HepG2 (cell line): ENCODE results near the gene ANK3. TPM values are rescaled to one million over a fixed set of nuclear protein-coding genes. Genes with fewer than 3 reads are reported as not detected.

Experiments
- ATAC-seq: fragments of 200-7000 bp; cut with Tn5 transposase; 3 replicates; pipeline ENCODE4 v1.9.1; 2020; ENCODE audit warnings: mild to moderate bottlenecking, moderate library complexity
- BruUV-seq: library from RNA; stranded (reverse); fragments of 400-500 nt; replicated peaks from 2 replicates; lab custom pipeline; 2021; lab: Mats Ljungman, UMichigan
- CTCF ChIA-PET: fragments of 300-600 bp; formaldehyde crosslinking; extraction: SDS; loops from one replicate; lab custom pipeline; 2021; ENCODE audit warnings: low total read pairs, inconsistent platforms, low intra/inter-chr PET ratio; lab: Yijun Ruan, JAX
- POLR2A ChIA-PET: fragments of 350-600 bp; sonication (Branson Sonifier 250); formaldehyde crosslinking; loops from one replicate; lab custom pipeline; 2020; ENCODE audit warnings: antibody characterized with exemption, inconsistent platforms; lab: Yijun Ruan, JAX
- DNase-seq: peaks from one replicate; pipeline ENCODE4 v3.0.0-alpha.2; 2015; ENCODE audit warnings: low spot score
- FAIRE-seq: peaks from 3 replicates; lab custom pipeline; 2011; peaks lifted over from hg19 to GRCh38; lab: Jason Lieb, UNC
- H2AFZ ChIP-seq: one replicate; pipeline ENCODE4 v1.6.1; 2011; ENCODE audit warnings: low read length, inconsistent platforms
- H3K27ac ChIP-seq: fragments of 300-600 bp; 3 replicates; pipeline ENCODE4 v1.8.0; 2011; ENCODE audit warnings: mixed run types, mild to moderate bottlenecking, mixed read lengths, low read length, inconsistent platforms; ENCODE audit not compliant: insufficient read depth; ENCODE audit errors: extremely low read length
- H3K27me3 ChIP-seq, 2 experiments: fragments of 200-600 bp in 1 of 2; 2 replicates in 1 of 2; 3 replicates in 1 of 2; pipeline versions ENCODE4 v1.6.0 to v1.8.0; 2011; ENCODE audit warnings: low read length in 2 of 2, mild to moderate bottlenecking in 2 of 2, moderate library complexity in 2 of 2, inconsistent platforms in 1 of 2; ENCODE audit not compliant: insufficient read depth in 2 of 2, control insufficient read depth in 1 of 2
- H3K36me3 ChIP-seq, 2 experiments: fragments of 200-600 bp in 1 of 2; replicated peaks in 1 of 2; 2 replicates in 1 of 2; 3 replicates in 1 of 2; pipeline versions ENCODE4 v1.5.1 to v1.8.0; 2011; ENCODE audit warnings: low read length in 2 of 2, inconsistent platforms in 1 of 2; ENCODE audit not compliant: insufficient read depth in 2 of 2, control insufficient read depth in 1 of 2
- H3K4me1 ChIP-seq: 2 replicates; pipeline ENCODE4 v1.5.1; 2012; ENCODE audit warnings: low read length, inconsistent platforms; ENCODE audit not compliant: insufficient read depth
- H3K4me2 ChIP-seq: 2 replicates; pipeline ENCODE4 v1.6.0; 2011; ENCODE audit warnings: low read depth, low read length, inconsistent platforms
- H3K4me3 ChIP-seq, 3 experiments: fragments of 200-600 bp in 1 of 3; sonication (generic), shearing (Covaris generic) in 1 of 3; replicated peaks in 1 of 3; 2 replicates each; pipeline ENCODE4 v1.5.1; 2011 to 2016; ENCODE audit warnings: low read length in 3 of 3, inconsistent platforms in 2 of 3, low read depth in 2 of 3, mild to moderate bottlenecking in 2 of 3, control low read depth in 1 of 3, mixed read lengths in 1 of 3; ENCODE audit not compliant: insufficient read depth in 1 of 3
- H3K79me2 ChIP-seq: one replicate; pipeline ENCODE4 v1.6.1; 2011; ENCODE audit warnings: low read length, inconsistent platforms; ENCODE audit not compliant: insufficient read depth
- H3K9ac ChIP-seq: 2 replicates; pipeline ENCODE4 v1.6.0; 2011; ENCODE audit warnings: mild to moderate bottlenecking, low read depth, low read length, inconsistent platforms; ENCODE audit not compliant: insufficient read depth
- H3K9me3 ChIP-seq: 2 replicates; pipeline ENCODE4 v1.5.1; 2012; ENCODE audit warnings: mild to moderate bottlenecking, low read length
- H4K20me1 ChIP-seq: 2 replicates; pipeline ENCODE4 v1.6.0; 2011; ENCODE audit warnings: inconsistent platforms, mild to moderate bottlenecking, low read length, moderate library complexity; ENCODE audit not compliant: insufficient read depth
- BHLHE40 ChIP-seq: IDR thresholded peaks from 2 replicates; pipeline ENCODE4 v1.6.1; 2011; ENCODE audit warnings: low read length, improper control_type of control experiment
- ELF3 ChIP-seq: IDR thresholded peaks from 2 replicates; pipeline ENCODE4 v1.6.1; 2016; ENCODE audit warnings: missing genetic modification reagents, missing compliant biosample characterization
- EP300 ChIP-seq, 3 experiments: sonication (generic) in 1 of 3; formaldehyde crosslinking in 1 of 3; IDR thresholded peaks; 2 replicates each; pipeline versions ENCODE4 v1.5.1 to v1.6.1; 2011 to 2020; ENCODE audit warnings: low read depth in 2 of 3, low read length in 2 of 3, borderline replicate concordance in 1 of 3, improper control_type of control experiment in 1 of 3, mild to moderate bottlenecking in 1 of 3, missing genetic modification reagents in 1 of 3, moderate library complexity in 1 of 3
- FOXA1 ChIP-seq, 2 experiments: fragments of 450-650 bp in 1 of 2; sonication (generic) in 1 of 2; formaldehyde crosslinking in 1 of 2; IDR thresholded peaks; 2 replicates each; pipeline versions ENCODE4 v1.4.0 to v1.6.1; 2016 to 2020; ENCODE audit warnings: missing genetic modification reagents in 1 of 2
- JUND ChIP-seq: sonication (generic); formaldehyde crosslinking; IDR thresholded peaks from 2 replicates; pipeline ENCODE4 v1.8.0; 2022; ENCODE audit warnings: mild to moderate bottlenecking, missing genetic modification reagents
- NCOA2 ChIP-seq: sonication (generic); formaldehyde crosslinking; IDR thresholded peaks from 2 replicates; pipeline ENCODE4 v1.8.0; 2022; ENCODE audit warnings: inconsistent platforms
- NFIB ChIP-seq: sonication (generic); formaldehyde crosslinking; IDR thresholded peaks from 2 replicates; pipeline ENCODE4 v1.9.0; 2021; ENCODE audit warnings: missing genetic modification reagents, mild to moderate bottlenecking, borderline replicate concordance
- NFIC ChIP-seq: IDR thresholded peaks from 2 replicates; pipeline ENCODE4 v1.6.1; 2012; ENCODE audit warnings: mild to moderate bottlenecking, low read length, inconsistent platforms
- SAP130 ChIP-seq: IDR thresholded peaks from 2 replicates; pipeline ENCODE4 v1.6.1; 2016; ENCODE audit warnings: low read depth
- SMC3 ChIP-seq: IDR thresholded peaks from 2 replicates; pipeline ENCODE4 v1.6.1; 2011; ENCODE audit warnings: low read length, improper control_type of control experiment
- SOX5 ChIP-seq: IDR thresholded peaks from 2 replicates; pipeline ENCODE4 v1.6.1; 2016; ENCODE audit warnings: borderline replicate concordance
- ZNF335 ChIP-seq: sonication (generic); formaldehyde crosslinking; IDR thresholded peaks from 2 replicates; pipeline ENCODE4 v1.4.0; 2020; ENCODE audit warnings: missing genetic modification reagents
- ZNF350 ChIP-seq: sonication (generic); formaldehyde crosslinking; IDR thresholded peaks from 2 replicates; pipeline ENCODE4 v1.4.0; 2020; ENCODE audit warnings: mild to moderate bottlenecking, low read depth, missing genetic modification reagents, borderline replicate concordance
- ZNF383 ChIP-seq: sonication (generic); formaldehyde crosslinking; IDR thresholded peaks from 2 replicates; pipeline ENCODE4 v1.4.0; 2020; ENCODE audit warnings: missing genetic modification reagents, mild to moderate bottlenecking, borderline replicate concordance
- ZNF510 ChIP-seq: sonication (generic); formaldehyde crosslinking; IDR thresholded peaks from 2 replicates; pipeline ENCODE4 v1.4.0; 2020; ENCODE audit warnings: low read depth, mild to moderate bottlenecking, missing genetic modification reagents
- ZNF652 ChIP-seq: IDR thresholded peaks from 2 replicates; pipeline ENCODE4 v1.6.1; 2016; ENCODE audit warnings: low read depth, borderline replicate concordance
- ZSCAN21 ChIP-seq: sonication (generic); formaldehyde crosslinking; IDR thresholded peaks from 2 replicates; pipeline ENCODE4 v1.8.0; 2022; ENCODE audit warnings: mild to moderate bottlenecking, missing genetic modification reagents, moderate library complexity, borderline replicate concordance
- WGBS: methylation state at CpG from one replicate; pipeline ENCODE4 v1.1.6; 2017; ENCODE audit warnings: low lambda C conversion rate; 5-methylcytosine and 5-hydroxymethylcytosine counted together
- in situ Hi-C: cut with HindIII; loops from 2 replicates; pipeline ENCODE4 v1.10.0; 2017; ENCODE audit warnings: low pct_unique_long_range_greater_than_20kb; ENCODE audit not compliant: extremely low pct_ligation_motif_present
- intact Hi-C: fragments of 100-400 bp; cut with micrococcal nuclease; formaldehyde crosslinking; loops from one replicate; pipeline ENCODE4 v1.10.0; 2022; ENCODE audit not compliant: unreplicated experiment
- polyA plus RNA-seq, 8 experiments: library from polyadenylated mRNA; depleted of rRNA in 3 of 8; stranded (reverse) in 7 of 8; unstranded in 1 of 8; fragments of >200 nt; fragmentation: Illumina TruSeq in 4 of 8; extraction: Trizol in 4 of 8; gene quantifications; 2 replicates each; pipeline versions ENCODE4 v1.2.1 to v1.2.3, GENCODE V29; 2011 to 2016; ENCODE audit warnings: low read depth in 4 of 8, missing spikeins in 1 of 8, mixed read lengths in 1 of 8; ENCODE audit not compliant: insufficient read depth in 1 of 8
- total RNA-seq, 5 experiments: library from RNA; depleted of rRNA; stranded (reverse); fragments of >200 nt; fragmentation: Illumina TruSeq; extraction: Trizol; gene quantifications; 2 replicates each; pipeline ENCODE4 v1.2.3, GENCODE V29; 2016; ENCODE audit warnings: low read depth in 1 of 5
- TF ChIP-seq, protein P1 (sequence below): sonication (generic); formaldehyde crosslinking; IDR thresholded peaks from 2 replicates; pipeline ENCODE4 v1.5.0; 2020; ENCODE audit warnings: missing genetic modification reagents
- TF ChIP-seq, protein P2 (sequence below): sonication (generic); formaldehyde crosslinking; IDR thresholded peaks from 2 replicates; pipeline ENCODE4 v1.4.0; 2020; ENCODE audit warnings: mild to moderate bottlenecking, missing genetic modification reagents, borderline replicate concordance

Gene ANK3
- total and polyA plus RNA-seq, 2 of the 13 experiments (the other 11 are each of a cell fraction or from before 2014, with no cell fraction given), result not detected

DNA sequence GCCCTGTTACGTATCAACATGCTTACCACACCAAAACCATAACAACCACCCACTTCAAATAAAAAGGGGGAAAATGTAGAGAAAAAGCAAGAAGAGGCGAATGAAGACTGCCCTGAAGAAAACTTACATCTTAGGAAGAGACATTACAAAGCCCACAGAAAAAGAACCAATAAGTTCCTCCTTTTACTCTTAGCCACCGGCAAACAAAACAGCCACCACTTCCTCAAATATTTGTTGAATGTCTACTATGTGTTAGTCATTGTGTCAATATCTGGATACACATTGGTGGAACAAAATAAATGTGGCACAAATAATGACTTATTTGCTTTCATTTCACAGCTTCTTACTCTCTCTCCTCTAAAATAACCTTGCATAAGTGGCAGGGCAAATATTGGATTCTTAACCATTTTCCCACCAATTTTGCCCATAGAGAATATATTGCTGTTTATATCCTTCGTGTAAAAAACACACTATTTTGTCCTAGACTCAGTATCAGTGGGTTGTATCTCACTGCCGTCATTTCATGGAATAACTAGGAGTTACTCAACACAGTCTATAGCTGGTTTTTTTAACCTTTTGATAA lies 106.8 kb downstream of the ANK3 start:
- in situ Hi-C loops, result no loop called here
- Histone ChIP-seq H3K9ac (no peak overlapping the region), H3K4me2 (no peak overlapping the region), H3K4me1 (peaks cover 12% of the 10 kb centered on the region), H3K9me3 (no peaks in the 10 kb centered on the region), H3K79me2 (no peaks in the 10 kb centered on the region), H3K36me3 (no peaks in the 10 kb centered on the region), H3K27ac (no peak overlapping the region), H3K4me3 (no peak overlapping the region), H3K27me3 (peaks cover 0 to 6% of the 10 kb centered on the region in 2 experiments; a peak in 1 of 5 replicates), H2AFZ (no peak overlapping the region), H4K20me1 (peaks cover 2% of the 10 kb centered on the region; the same call in 1 of the 2 replicates)
- ATAC-seq (peak; percentile 81), FAIRE-seq (no peak), DNase-seq (peak; percentile 66)
- ChIA-PET CTCF (no interaction called here), POLR2A (no interaction called here)
- BruUV-seq, result no TSS peak
- intact Hi-C loops, result no loop called here
- 12% methylated on average over 5 of the region's 5 CpGs for WGBS
- TF ChIP-seq SMC3 (no peak), EP300 (IDR thresholded peaks at IDR 0.05; ENCODE audit: low read depth in 2 of 2, low read length in 2 of 2) (0 out of 4 replicates have a peak, but pooled peaks of 1 of the 2 experiments have one; percentile 44), EP300 (CRISPR knock-in tag; IDR thresholded peaks at IDR 0.05; ENCODE audit: borderline replicate concordance) (no peak), NFIC (peak; percentile 81), FOXA1 (IDR thresholded peaks at IDR 0.05) (peak; percentile 84), FOXA1 (CRISPR knock-in tag; IDR thresholded peaks at IDR 0.05) (peak; percentile 88), NFIB (no peak), SOX5 (CRISPR knock-in tag) (peak; percentile 73; the same call in 1 of the 2 replicates), SAP130 (CRISPR knock-in tag) (0 out of 2 replicates have a peak, but pooled peaks have one; percentile 18), ZNF652 (CRISPR knock-in tag) (peak; percentile 15; the same call in 1 of the 2 replicates), ELF3 (CRISPR knock-in tag) (peak; percentile 94), ZNF335 (CRISPR knock-in tag) (peak; percentile 96), JUND (CRISPR knock-in tag) (peak; percentile 78; the same call in 1 of the 2 replicates), BHLHE40 (no peak), ZSCAN21 (CRISPR knock-in tag) (no peak), NCOA2 (0 out of 2 replicates have a peak, but pooled peaks have one; percentile 49), ZNF350 (CRISPR knock-in tag) (no peak), ZNF383 (CRISPR knock-in tag) (no peak), ZNF510 (no peak)
- TF ChIP-seq, protein P1, sequence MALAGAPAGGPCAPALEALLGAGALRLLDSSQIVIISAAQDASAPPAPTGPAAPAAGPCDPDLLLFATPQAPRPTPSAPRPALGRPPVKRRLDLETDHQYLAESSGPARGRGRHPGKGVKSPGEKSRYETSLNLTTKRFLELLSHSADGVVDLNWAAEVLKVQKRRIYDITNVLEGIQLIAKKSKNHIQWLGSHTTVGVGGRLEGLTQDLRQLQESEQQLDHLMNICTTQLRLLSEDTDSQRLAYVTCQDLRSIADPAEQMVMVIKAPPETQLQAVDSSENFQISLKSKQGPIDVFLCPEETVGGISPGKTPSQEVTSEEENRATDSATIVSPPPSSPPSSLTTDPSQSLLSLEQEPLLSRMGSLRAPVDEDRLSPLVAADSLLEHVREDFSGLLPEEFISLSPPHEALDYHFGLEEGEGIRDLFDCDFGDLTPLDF, result no peak
- TF ChIP-seq, protein P2, sequence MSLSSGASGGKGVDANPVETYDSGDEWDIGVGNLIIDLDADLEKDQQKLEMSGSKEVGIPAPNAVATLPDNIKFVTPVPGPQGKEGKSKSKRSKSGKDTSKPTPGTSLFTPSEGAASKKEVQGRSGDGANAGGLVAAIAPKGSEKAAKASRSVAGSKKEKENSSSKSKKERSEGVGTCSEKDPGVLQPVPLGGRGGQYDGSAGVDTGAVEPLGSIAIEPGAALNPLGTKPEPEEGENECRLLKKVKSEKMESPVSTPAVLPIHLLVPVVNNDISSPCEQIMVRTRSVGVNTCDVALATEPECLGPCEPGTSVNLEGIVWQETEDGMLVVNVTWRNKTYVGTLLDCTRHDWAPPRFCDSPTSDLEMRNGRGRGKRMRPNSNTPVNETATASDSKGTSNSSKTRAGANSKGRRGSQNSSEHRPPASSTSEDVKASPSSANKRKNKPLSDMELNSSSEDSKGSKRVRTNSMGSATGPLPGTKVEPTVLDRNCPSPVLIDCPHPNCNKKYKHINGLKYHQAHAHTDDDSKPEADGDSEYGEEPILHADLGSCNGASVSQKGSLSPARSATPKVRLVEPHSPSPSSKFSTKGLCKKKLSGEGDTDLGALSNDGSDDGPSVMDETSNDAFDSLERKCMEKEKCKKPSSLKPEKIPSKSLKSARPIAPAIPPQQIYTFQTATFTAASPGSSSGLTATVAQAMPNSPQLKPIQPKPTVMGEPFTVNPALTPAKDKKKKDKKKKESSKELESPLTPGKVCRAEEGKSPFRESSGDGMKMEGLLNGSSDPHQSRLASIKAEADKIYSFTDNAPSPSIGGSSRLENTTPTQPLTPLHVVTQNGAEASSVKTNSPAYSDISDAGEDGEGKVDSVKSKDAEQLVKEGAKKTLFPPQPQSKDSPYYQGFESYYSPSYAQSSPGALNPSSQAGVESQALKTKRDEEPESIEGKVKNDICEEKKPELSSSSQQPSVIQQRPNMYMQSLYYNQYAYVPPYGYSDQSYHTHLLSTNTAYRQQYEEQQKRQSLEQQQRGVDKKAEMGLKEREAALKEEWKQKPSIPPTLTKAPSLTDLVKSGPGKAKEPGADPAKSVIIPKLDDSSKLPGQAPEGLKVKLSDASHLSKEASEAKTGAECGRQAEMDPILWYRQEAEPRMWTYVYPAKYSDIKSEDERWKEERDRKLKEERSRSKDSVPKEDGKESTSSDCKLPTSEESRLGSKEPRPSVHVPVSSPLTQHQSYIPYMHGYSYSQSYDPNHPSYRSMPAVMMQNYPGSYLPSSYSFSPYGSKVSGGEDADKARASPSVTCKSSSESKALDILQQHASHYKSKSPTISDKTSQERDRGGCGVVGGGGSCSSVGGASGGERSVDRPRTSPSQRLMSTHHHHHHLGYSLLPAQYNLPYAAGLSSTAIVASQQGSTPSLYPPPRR (CRISPR knock-in tag), result peak; percentile 63; the same call in 1 of the 2 replicates
